GM12892 (cell line): ENCODE data around the gene NEK9.

Source experiments
- DNase-seq: peaks from one replicate; pipeline ENCODE4 v3.0.0; 2011; ENCODE audit not compliant: insufficient read length
- FAIRE-seq: peaks from 2 replicates; lab custom pipeline; 2011; peaks lifted over from hg19 to GRCh38; lab: Jason Lieb, UNC
- POLR2A ChIP-seq: IDR thresholded peaks from 2 replicates; pipeline ENCODE4 v1.6.1; 2011; ENCODE audit warnings: low read depth, low read length, control low read depth
- POLR2AphosphoS5 ChIP-seq: IDR thresholded peaks from 2 replicates; pipeline ENCODE4 v1.6.1; 2011; ENCODE audit warnings: low read depth, low read length, control low read depth
- TAF1 ChIP-seq: IDR thresholded peaks from 2 replicates; pipeline ENCODE4 v1.6.1; 2011; ENCODE audit warnings: low read depth, mild to moderate bottlenecking, control low read depth, low read length, borderline replicate concordance

NEK9 gene

DNA sequence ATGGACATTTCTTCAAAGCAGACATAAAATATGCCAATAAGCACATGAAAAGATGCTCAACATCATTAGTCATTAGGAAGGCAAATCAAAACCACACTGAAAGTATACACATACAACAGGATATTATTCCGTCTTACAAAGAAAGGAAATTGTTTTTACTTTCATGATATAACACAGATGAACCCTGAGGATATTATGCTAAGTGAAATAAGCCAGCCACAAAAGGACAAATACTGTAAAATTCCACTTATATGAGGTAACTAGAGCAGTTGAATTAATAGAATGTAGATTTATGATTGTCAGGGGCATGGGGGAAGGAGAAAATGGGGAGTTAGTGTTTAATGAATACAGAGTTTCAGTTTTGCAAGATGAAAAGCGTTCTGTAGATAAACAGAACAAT, 67.2 kb downstream of the NEK9 start:
- no peak for FAIRE-seq
- DNase-seq = no peak
- TF ChIP-seq POLR2A = no peak
- no peak for TF ChIP-seq POLR2AphosphoS5
- TF ChIP-seq TAF1 = no peak

DNA sequence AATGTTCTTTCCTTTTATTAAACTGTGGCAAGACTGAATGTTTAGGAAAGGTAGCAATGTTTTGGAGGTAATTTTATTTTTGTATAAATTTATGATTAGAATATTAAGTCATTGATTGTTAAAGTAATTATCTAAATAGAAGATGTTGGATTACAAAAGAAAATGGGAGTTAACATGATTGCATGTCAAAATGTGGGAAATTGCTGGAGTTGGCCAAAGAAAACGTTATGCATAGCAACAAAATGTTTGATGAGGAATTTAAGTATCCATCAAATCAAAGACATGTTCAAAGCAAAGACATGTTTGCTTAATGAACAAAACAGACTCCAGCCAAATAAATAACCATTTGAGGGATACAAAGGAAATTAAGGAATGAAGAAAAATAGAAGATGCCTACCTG, 72.4 kb downstream of the NEK9 start:
- no peak for TF ChIP-seq POLR2A
- no peak for TF ChIP-seq TAF1
- TF ChIP-seq POLR2AphosphoS5 = no peak
- no peak for FAIRE-seq

DNA sequence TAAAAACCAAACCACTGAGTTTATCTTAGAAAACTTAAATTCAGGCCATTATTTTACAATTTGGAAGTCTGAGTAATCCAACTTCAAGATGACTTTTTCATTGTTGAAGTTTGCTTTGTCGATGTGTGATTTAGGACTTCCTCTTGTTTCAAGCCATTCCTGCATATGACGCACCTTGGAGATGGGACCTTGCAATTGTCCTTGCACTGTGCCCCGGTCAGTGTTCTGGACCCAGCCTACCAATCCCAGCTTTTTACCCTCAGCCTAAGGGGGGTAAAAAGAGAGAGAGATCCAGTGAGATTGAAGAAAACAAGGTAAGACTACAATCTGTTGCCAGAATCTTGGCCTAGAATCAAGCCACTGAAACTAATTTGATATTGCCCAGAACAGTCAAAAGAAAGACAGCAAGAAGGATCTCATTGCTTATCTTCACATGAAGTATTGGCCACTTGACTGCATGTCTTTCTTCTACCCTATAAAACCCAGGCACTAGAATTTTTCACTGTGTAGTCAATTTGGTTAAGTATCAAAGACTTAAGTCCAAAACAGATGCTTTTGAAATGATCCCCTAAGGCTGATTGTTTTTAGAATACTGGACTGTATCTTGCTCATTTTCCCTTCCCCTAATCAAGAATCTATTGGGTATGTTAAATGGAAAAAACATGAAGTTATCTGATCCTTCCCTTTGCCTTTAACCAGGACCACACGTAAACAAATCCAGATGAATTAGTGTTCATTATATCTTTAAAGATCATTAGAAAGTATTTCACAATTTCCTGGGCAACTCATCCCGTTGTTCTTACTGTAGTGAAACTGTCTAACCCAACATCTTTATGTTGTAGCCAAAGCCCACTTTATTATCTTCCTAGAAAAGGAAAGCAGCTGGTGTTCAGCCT, 73.2 kb downstream of the NEK9 start:
- DNase-seq (no peak), FAIRE-seq (no peak)
- TF ChIP-seq TAF1 (no peak), POLR2AphosphoS5 (no peak), POLR2A (no peak)

More for the DNA sequence above, 72.4 kb downstream of the NEK9 start:
- DNase-seq = no peak

DNA sequence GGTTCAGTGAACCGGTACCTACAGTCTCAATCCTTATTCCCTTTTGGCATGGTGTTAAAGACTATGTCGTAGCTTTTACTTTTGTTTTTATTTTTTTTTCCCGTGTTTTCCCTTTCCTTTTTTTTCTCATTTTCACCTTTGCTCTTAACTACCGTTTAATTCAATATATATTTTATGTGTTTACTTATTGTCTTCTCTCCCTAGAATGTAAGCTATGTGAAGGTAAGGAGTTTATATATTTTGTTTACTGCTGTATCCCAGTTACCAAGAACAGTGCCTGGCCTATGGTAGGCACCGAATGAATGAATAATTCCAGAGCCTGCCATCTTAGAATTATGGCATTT, 75.3 kb downstream of the NEK9 start:
- FAIRE-seq (no peak), DNase-seq (no peak)
- TF ChIP-seq POLR2AphosphoS5 = no peak

DNA sequence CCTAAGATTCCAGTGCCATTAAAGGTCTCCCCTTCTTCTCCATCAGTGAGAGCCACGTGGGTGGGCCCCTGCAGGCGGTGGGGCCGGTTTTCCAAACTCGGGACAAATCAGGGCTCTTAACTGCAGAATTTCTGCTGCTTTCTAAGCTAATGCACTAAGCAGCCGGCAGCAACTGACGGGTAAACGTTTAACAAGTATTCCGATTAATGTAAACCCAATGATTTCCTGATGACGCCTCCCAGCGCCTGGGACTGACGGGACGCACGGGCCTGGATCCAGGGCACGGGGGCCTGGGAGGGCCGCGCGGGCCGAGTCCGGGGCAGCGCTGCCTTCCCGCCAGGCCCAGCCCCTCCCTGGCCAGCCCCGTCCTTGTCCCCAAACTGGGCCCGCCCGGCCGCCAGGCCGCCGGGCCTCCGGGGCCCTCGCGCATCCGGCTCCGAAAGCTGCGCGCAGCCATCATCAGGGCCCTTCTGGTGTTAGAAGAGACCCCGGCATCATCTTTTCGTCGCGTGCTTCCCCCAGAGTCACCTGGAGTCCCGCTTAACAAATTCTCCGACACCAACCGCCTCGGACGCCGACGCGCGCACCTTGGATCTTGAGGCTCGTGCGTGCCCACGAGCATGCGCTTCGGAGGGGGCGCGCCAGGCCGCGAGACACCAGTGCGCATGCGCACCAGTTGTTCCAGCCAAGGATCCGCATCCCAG, 75.8 kb downstream of the NEK9 start, which contains the start of gene MLH3:
Gene MLH3 (minus strand): TSS at position 616 of the 704 bp plus-strand sequence. CDS start 1,812 bp downstream, outside the sequence.
- peak; percentile 72 for DNase-seq

DNA sequence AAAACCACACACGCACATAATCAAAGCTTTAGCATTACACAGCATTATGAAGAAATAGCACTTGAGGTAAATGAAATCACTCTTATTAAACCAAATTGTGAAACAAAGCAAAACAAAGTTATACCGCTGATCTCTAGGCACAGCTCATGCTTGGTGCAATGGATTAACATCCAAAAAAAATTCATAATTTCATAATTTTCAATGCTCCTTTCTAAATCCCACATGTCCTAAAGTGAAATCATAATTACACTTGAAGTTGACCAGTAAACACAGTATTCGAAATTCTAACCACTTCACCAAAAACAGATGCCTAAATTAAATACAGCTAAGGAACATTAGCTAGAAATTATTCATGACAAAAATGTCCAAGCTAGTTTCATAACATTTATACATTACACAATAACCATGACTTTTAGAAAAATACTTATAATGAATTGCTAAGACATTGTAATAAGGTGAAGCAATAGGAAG, 77.1 kb downstream of the NEK9 start:
- no peak for DNase-seq
- FAIRE-seq = no peak
- TF ChIP-seq POLR2AphosphoS5 (no peak), TAF1 (no peak), POLR2A (no peak)

More for the DNA sequence above, 75.8 kb downstream of the NEK9 start, which contains the start of gene MLH3:
- FAIRE-seq = peak; percentile 97
- peak; percentile 69; the same call in 1 of the 2 replicates for TF ChIP-seq POLR2A
- TF ChIP-seq POLR2AphosphoS5 = peak; percentile 63
- no peak for TF ChIP-seq TAF1

DNA sequence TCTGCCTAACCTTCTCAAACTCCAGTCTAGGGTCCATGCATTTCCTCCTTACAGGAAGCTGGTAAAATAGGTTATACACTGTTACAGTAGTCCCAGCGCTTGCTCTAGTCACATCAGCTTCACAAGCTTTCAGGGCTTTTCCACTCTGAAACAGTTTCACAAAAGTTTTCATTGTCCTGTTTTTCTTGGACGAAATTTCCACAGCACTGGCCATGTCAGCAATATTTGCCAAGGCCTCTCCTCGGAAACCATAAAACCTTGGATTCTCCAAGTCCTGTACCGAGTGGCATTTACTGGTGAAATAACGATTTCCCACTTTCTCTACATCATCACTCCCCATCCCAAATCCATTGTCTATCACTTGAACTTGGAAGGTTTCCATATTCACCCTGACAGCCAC, 77.7 kb downstream of the NEK9 start:
- no peak for FAIRE-seq
- no peak for TF ChIP-seq POLR2A
- TF ChIP-seq TAF1 = no peak
- no peak for DNase-seq

DNA sequence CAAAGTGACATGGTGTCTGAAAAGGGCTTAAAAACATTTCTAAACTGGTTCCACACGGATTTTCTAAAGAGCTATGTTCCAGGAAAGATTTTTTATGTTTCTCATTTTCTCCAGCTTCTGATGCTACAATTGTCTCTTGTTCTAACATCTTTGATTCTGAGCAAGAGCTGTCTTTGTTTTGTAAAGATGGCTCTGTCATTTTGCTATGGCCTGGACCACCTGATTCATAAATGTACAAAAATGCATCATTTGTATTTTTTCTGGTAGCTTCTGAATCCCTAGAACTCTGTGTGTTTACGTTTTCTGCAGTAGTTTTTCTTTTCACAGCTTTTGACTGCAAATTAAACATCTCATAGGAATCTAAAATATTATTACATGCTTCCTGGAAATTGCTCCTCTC, 78.7 kb downstream of the NEK9 start:
- no peak for DNase-seq
- no peak for TF ChIP-seq POLR2AphosphoS5
- TF ChIP-seq TAF1 = no peak
- no peak for TF ChIP-seq POLR2A
- FAIRE-seq = no peak

DNA sequence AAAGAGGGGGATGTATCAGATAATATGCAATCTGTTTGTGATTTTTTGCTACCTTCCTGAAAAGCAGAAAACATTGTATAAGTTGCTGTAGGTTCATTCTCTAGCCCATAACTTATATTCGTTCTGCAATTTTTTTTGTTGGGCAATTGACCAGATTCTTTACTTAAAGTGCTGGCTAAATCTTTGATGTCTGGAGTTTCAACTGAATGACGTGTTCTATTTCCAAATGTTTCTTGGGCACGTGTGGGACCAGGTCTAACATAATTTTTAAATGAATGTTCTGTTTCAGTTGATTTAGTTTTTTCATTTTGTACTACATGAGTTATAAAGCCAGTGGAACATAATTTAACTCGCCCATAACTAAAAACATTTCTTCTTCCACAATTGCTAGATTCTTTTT, 79.3 kb downstream of the NEK9 start:
- DNase-seq = no peak
- no peak for FAIRE-seq
- no peak for TF ChIP-seq POLR2A
- TF ChIP-seq POLR2AphosphoS5 = no peak
- TF ChIP-seq TAF1 = no peak

DNA sequence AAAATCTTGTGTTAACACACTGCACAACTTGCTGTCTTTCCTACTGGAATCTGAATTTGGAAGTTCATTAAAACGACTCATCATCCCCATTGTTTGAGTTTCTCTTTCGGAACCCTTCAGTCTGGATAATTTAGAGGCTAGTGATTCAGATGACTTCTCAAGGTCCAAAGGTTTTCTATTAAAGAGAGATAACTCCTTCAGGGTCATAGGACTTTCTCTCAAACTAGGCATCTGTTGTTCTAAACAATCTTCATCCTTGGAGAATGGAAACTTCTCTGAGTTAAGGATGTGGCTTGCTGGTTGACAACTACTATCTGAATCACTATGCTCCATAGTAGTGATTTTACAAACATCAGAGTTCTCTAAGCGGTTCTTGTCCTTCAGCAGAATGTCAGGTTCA, 79.9 kb downstream of the NEK9 start:
- FAIRE-seq (no peak), DNase-seq (no peak)
- TF ChIP-seq TAF1 = no peak
- no peak for TF ChIP-seq POLR2AphosphoS5
- TF ChIP-seq POLR2A = no peak

DNA sequence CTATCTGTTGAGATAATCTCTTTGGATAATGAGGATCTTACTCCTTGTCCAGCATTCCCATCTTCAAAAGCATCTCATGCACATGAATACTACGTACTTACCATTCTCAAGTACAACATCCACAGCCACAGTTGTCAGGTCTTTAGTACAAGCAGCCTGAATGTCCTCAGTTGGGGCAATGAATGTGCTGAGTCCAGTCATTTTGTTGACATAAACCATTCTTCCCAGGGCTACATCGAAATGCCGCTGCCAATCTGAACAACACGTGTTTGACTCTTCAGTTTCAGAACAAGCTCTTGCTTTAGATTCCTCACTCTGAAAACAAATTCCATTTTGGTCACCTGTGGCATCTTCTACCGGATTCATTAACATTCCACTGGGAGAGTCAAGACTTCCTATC, 80.6 kb downstream of the NEK9 start:
- TF ChIP-seq TAF1 = no peak
- no peak for TF ChIP-seq POLR2AphosphoS5
- TF ChIP-seq POLR2A = no peak
- DNase-seq (no peak), FAIRE-seq (no peak)
